B cell (primary cell): ENCODE results near the gene INSR. TPM values are rescaled to one million over a fixed set of nuclear protein-coding genes. Genes with fewer than 3 reads are reported as not detected.

Source experiments
- ATAC-seq: fragments of 200-7000 bp; cut with Tn5 transposase; one replicate; pipeline ENCODE4 v1.10.0; 2021; ENCODE audit warnings: low read depth, mild to moderate bottlenecking, moderate number of reproducible peaks, moderate library complexity
- CTCF ChIA-PET: fragments of 350-600 bp; sonication (Branson Sonifier 250); formaldehyde crosslinking; loops from one replicate; lab custom pipeline; 2021; ENCODE audit warnings: antibody characterized with exemption, inconsistent platforms; lab: Charles Lee
- POLR2A ChIA-PET: fragments of 350-600 bp; sonication (Branson Sonifier 250); formaldehyde crosslinking; loops from one replicate; lab custom pipeline; 2021; ENCODE audit warnings: antibody characterized with exemption; lab: Charles Lee
- DNase-seq: peaks from one replicate; pipeline ENCODE4 v3.0.0; 2013
- H2AFZ ChIP-seq: 2 replicates; pipeline ENCODE4 v1.6.1; 2012; ENCODE audit warnings: mild to moderate bottlenecking, low read depth, low read length; ENCODE audit not compliant: insufficient read depth, poor library complexity, severe bottlenecking
- H3K27ac ChIP-seq, 2 donors: 1 replicate in 1 of 2; 2 replicates in 1 of 2; pipeline ENCODE4 v1.5.1; 2012 to 2013; ENCODE audit warnings: low read length in 2 of 2, mild to moderate bottlenecking in 2 of 2, moderate library complexity in 1 of 2
- H3K27me3 ChIP-seq, 4 experiments: fragments of 200-600 bp in 1 of 4; sonication (generic) in 1 of 4; replicated peaks in 1 of 4; 1 replicate in 2 of 4; 2 replicates in 2 of 4; pipeline versions ENCODE4 v1.6.1 to v1.7.0; 2013 to 2016; ENCODE audit warnings: low read length in 3 of 4, mild to moderate bottlenecking in 2 of 4, mixed read lengths in 1 of 4, moderate library complexity in 1 of 4; ENCODE audit not compliant: insufficient read depth in 4 of 4, control insufficient read depth in 3 of 4; ENCODE audit errors: control extremely low read depth in 1 of 4
- H3K36me3 ChIP-seq, 2 experiments: replicated peaks in 1 of 2; 1 replicate in 1 of 2; 2 replicates in 1 of 2; pipeline versions ENCODE4 v1.6.1 to v1.7.1; 2013; ENCODE audit warnings: low read length in 1 of 2; ENCODE audit not compliant: insufficient read depth in 2 of 2, control insufficient read depth in 1 of 2; ENCODE audit errors: control extremely low read depth in 1 of 2, extremely low read depth in 1 of 2
- H3K4me1 ChIP-seq, 2 donors: fragments of 200-600 bp in 1 of 2; sonication (generic) in 1 of 2; 1 replicate in 1 of 2; 2 replicates in 1 of 2; pipeline versions ENCODE4 v1.5.1 to v1.6.1; 2013 to 2017; ENCODE audit warnings: low read length in 2 of 2; ENCODE audit not compliant: control insufficient read depth in 2 of 2, insufficient read depth in 2 of 2
- H3K4me2 ChIP-seq: replicated peaks from 2 replicates; pipeline ENCODE3; 2012; ENCODE audit warnings: mild to moderate bottlenecking, low read depth, low read length; ENCODE audit not compliant: poor library complexity, severe bottlenecking
- H3K4me3 ChIP-seq, 5 experiments: fragments of 200-600 bp in 1 of 5; sonication (generic) in 1 of 5; 1 replicate in 3 of 5; 2 replicates in 2 of 5; pipeline versions ENCODE4 v1.5.1 to v1.7.0; 2011 to 2016; ENCODE audit warnings: low read length in 4 of 5, mild to moderate bottlenecking in 4 of 5, low read depth in 2 of 5, control low read depth in 1 of 5, moderate library complexity in 1 of 5; ENCODE audit not compliant: insufficient read depth in 1 of 5; ENCODE audit errors: control extremely low read depth in 1 of 5, extremely low read depth in 1 of 5
- H3K79me2 ChIP-seq: fragments of 200-600 bp; sonication (generic); one replicate; pipeline ENCODE4 v1.6.0; 2016; ENCODE audit warnings: low read length; ENCODE audit not compliant: control insufficient read depth, insufficient read depth
- H3K9ac ChIP-seq: fragments of 200-600 bp; sonication (generic); 2 replicates; pipeline ENCODE4 v1.6.1; 2017; ENCODE audit warnings: mild to moderate bottlenecking, low read length, moderate library complexity
- H3K9me3 ChIP-seq, 3 donors: one replicate each; pipeline versions ENCODE4 v1.6.1 to v1.7.1; 2013; ENCODE audit warnings: low read length in 2 of 3; ENCODE audit not compliant: control insufficient read depth in 2 of 3, insufficient read depth in 1 of 3; ENCODE audit errors: control extremely low read depth in 1 of 3
- H4K20me1 ChIP-seq: 2 replicates; pipeline ENCODE4 v1.6.0; 2012; ENCODE audit warnings: mild to moderate bottlenecking, low read length; ENCODE audit not compliant: insufficient read depth, control insufficient read depth, poor library complexity, severe bottlenecking
- H3K27ac Mint-ChIP-seq: one replicate; pipeline ENCODE4 v1.8.0; 2021; ENCODE audit warnings: mixed read lengths
- H3K27me3 Mint-ChIP-seq: one replicate; pipeline ENCODE4 v1.8.0; 2021; ENCODE audit warnings: mixed read lengths
- H3K4me1 Mint-ChIP-seq: one replicate; pipeline ENCODE4 v1.8.0; 2021; ENCODE audit warnings: mixed read lengths
- H3K4me3 Mint-ChIP-seq: one replicate; pipeline ENCODE4 v1.8.0; 2021; ENCODE audit warnings: mixed read lengths
- H3K9me3 Mint-ChIP-seq: one replicate; pipeline ENCODE4 v1.8.0; 2022; ENCODE audit warnings: mixed read lengths; ENCODE audit not compliant: insufficient read depth
- CTCF ChIP-seq: fragments of 200-600 bp; IDR thresholded peaks from one replicate; pipeline ENCODE4 v1.8.0; 2022; ENCODE audit warnings: antibody characterized with exemption, mild to moderate bottlenecking
- EZH2 ChIP-seq: IDR thresholded peaks from 2 replicates; pipeline ENCODE4 v1.6.1; 2012; ENCODE audit warnings: borderline replicate concordance, low read depth, mild to moderate bottlenecking, moderate library complexity, low read length; ENCODE audit not compliant: insufficient read depth, poor library complexity, severe bottlenecking
- WGBS: methylation state at CpG from one replicate; pipeline ENCODE4 v1.1.5; 2013; ENCODE audit warnings: missing lambda C conversion rate; ENCODE audit not compliant: insufficient coverage; 5-methylcytosine and 5-hydroxymethylcytosine counted together
- intact Hi-C: fragments of 100-400 bp; cut with micrococcal nuclease; formaldehyde crosslinking; loops from one replicate; pipeline ENCODE4 v1.10.0; 2022
- polyA plus RNA-seq: library from polyadenylated mRNA; depleted of rRNA; stranded (reverse); fragments of >200 nt; gene quantifications from 2 replicates; pipeline ENCODE4 v1.2.3, GENCODE V29; 2012
- total RNA-seq, 2 donors: library from RNA; stranded (reverse); fragments of 120-200 nt in 1 of 2; gene quantifications; 1 replicate in 1 of 2; 2 replicates in 1 of 2; pipeline versions ENCODE4 v1.2.3 to v1.2.4, GENCODE V29; 2013 to 2022

Gene INSR
- total and polyA plus RNA-seq, 2 donors (not counting 1 experiment from before 2014, with no cell fraction given): 1.4 to 6.3 TPM

- intact Hi-C loops: loop anchor here (1.0 kb wide), 1 partner anchor 29 kb away; no protein-coding TSS in a partner anchor
- Mint-ChIP-seq H3K27ac (peak overlapping the region; percentile 92), H3K9me3 (no peaks in the 10 kb centered on the region), H3K4me1 (peaks cover 19% of the 10 kb centered on the region), H3K27me3 (no peaks in the 10 kb centered on the region), H3K4me3 (peak overlapping the region; percentile 92)
- peaks cover 0 to 19% (median 2%) of the 10 kb centered on the region in 3 donors for H3K9me3 ChIP-seq
- DNase-seq (no peak), ATAC-seq (no peak)
- peak overlapping the region; percentile 78 to 99 (median 93) for H3K4me3 ChIP-seq
- peak overlapping the region; percentile 80 to 91 for H3K27ac ChIP-seq
- peaks cover 8 to 17% of the 10 kb centered on the region in 2 donors for H3K4me1 ChIP-seq
- TF ChIP-seq CTCF (no peak), EZH2 (no peak)
- H2AFZ ChIP-seq: peak overlapping the region; percentile 100
- peaks cover 0 to 29% of the 10 kb centered on the region in 2 experiments for H3K36me3 ChIP-seq
- H3K9ac ChIP-seq: peak overlapping the region; percentile 97
- WGBS: 0% methylated on average over 12 of the region's 12 CpGs
- H3K79me2 ChIP-seq: peaks cover 29% of the 10 kb centered on the region
- CTCF ChIA-PET: interaction anchor here (1.2 kb wide), 1 partner anchor 271 kb away, joined by 6 read pairs; no protein-coding TSS in a partner anchor
- no peaks in the 10 kb centered on the region for H3K27me3 ChIP-seq
- POLR2A ChIA-PET: interaction anchor here (0.7 to 1.7 kb wide), 4 partner anchors 8 to 1092 kb away, joined by 3 to 6 read pairs (median 4); partner anchors contain the start of genes PET100, RANBP3 and XAB2
- H4K20me1 ChIP-seq: peaks cover 14% of the 10 kb centered on the region
- peak overlapping the region; percentile 90 for H3K4me2 ChIP-seq
Observed at GRCh38 chr19:7069904-7070226, 224.3 kb downstream of the INSR start.
